GM19239 (cell line): ENCODE data around the gene FBXW8.

Experiments
- DNase-seq: peaks from one replicate; pipeline ENCODE4 v3.0.0; 2011; ENCODE audit warnings: low spot score; ENCODE audit not compliant: insufficient read length
- FAIRE-seq: peaks from 2 replicates; lab custom pipeline; 2011; peaks lifted over from hg19 to GRCh38; lab: Jason Lieb, UNC

Gene FBXW8

DNA sequence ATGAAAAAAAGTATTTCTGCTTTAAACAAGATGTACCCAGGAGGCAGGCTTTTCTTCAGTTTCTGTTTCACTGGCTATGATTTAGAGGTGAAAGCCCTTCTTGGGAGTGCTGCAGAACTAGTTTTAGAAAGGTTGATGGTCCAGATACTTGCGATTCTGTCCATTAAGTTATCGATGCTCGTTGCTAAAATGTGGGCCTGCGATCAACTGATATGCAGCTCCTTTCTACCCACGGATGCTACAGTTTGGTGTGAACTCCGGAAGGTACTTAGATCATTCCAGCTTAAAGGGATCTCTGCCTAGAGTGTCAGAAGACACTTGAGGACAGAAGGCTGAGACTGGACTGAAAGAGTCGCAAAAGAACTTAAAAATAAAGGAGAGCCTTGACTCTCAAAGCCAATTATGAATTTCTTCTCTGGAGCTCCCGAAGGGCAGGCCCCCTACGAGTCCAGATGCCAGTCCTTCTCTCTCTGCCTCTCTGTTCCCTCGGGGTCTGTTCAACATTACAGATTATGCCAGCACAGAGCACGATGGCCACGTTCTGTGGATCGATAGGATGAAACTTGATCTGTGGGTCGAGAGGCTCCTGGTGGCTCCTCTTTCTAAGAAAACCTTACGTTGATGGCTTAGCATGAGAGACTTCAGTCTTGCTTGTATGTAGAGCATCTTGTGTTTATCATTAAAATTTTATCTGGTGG is 40.0 kb downstream of the FBXW8 start:
- FAIRE-seq (no peak), DNase-seq (no peak)

DNA sequence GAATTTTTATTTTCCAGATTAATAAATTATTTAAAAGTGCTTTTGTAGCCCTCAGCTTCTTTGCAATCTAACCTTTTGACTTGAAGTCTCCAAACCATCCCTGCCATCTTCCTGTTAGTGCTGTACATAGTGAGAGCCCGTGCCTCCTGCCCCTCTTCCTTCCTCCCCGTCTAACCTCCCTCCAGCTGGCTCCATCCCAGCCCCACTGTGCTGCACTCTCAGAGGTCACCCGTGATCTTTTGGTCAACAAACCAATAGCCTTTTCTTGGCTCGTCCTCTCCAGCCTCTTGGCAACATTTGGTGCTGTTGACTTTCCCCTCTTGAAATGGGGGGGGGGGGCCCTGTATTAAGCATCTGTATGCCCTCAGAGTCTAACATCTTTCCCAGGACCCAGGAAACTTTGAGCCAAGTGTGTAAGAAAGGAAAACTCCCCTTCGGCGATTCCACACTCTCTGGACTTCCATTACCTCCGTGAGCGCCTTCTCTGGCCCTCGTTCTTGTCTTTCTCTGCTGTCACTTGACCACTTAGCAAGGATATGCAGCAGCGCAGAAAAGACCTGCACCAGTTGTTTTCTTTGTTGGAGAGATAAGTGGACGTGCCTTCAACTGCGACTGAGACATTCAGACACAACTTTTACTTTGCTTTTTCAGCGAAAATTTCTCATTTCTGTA is 44.1 kb downstream of the FBXW8 start:
- DNase-seq (no peak), FAIRE-seq (no peak)

DNA sequence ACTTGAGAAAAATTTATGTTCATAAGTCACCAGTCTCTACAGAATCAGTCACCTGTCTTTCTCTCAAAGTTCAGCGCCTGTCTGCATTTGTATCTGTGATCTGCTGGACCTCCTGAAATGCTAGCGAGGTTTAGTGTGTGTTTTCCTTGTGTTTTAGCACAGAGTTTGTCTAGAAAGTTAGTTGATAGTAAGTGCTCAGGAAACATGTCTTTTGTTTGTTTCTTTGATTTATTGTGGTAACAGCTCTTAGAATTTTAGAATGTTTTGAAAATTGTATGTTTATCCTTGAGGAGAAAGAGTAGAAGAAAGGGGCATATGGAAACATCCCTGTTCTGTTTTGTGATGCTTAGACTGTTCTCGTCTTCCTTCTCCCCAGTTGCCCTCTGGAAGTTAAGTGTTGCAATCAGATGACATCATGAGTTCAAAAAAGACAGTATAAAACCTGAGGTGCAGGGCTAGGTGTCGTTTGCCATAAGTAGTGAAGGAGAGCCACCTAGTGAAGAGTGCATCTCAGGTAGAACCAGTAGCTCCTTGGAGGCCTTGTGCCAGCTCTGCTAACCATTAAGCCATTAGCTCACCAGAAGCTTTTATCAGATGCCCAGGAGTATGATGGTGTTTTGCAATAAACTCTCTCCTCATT is 44.8 kb downstream of the FBXW8 start:
- FAIRE-seq (no peak), DNase-seq (no peak)

DNA sequence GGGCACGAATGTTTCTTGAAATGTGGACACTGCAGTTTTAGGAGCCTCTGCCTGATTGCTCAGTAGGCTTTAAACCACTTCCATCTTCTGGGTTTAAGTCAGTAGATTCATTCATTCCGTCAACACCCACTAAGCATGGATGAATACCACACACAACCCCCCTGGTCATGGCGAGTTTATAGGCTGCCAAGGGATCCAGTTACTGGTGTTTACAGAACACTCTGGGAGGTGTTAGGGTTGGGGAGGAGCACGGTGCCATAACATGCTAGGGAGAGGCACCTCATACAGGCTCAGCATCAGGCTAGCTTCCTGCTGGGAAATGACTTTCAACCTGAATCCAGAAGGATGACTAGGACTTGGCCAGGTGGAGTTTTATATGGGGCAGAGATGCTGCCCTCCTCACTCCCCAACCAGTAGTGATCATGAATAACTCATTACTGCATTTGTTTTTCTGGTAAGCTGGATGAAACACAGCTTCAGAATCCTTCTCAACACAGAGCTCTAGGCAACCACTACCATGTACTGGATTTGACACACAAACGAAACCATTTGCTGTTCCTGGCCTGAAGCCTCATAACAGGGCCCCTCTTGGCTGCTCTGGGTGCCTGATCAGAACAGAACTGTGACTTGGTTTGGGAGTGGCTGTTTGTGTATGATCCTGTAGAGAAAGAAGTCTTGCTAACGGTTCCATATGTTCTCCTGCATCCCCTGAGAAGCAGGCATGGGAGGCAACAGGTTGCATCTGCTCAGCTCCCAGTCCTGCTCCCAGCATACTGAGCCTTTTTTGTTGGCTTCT is 47.9 kb downstream of the FBXW8 start:
- no peak for FAIRE-seq
- DNase-seq = no peak

DNA sequence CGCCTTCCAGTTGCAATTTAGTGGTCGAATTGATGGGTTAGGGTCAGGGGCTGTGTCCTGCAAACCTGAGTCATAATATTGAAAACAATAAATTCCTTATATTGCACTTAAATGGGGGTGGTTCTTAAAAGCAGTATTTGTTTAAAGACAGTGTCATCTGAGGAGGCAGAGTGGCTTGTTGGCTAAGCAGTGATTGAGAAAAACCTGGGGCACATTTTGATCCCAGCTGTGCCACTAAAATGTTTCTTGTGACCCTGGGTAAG is 48.4 kb downstream of the FBXW8 start:
- no peak for FAIRE-seq

DNA sequence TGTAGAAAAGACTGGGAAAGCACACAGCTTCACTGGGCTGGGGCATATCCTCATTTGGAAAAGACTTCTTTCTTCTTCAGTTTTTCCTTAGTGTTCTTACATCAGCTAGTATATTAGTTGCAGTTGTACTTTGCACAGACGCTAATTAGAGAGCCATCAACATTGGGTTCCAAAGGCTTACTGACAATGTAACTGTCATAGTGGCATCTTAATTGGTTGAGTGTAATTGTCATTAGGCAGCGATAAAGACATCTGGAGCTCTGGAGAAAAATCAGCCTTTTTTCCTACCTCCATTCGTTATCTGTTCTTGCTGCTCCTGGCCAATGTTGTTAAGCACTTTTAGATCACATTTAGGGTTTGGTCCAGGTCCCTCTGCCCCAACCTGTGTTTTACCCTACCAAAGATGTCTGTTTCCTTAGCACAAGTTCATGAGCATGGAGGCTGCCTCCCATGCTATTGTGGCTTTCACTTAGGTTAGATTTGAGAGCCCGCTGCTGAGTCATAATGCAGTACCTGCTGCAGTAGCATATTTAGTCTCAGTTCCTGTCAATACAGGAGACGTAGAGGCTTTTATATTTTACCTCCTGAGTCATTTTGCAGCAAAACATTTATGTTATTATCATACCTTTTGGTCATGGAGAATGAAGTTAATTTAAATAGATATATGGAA is 49.2 kb downstream of the FBXW8 start:
- DNase-seq (peak; percentile 43), FAIRE-seq (peak; percentile 80)

More for the DNA sequence above, 48.4 kb downstream of the FBXW8 start:
- DNase-seq = no peak

DNA sequence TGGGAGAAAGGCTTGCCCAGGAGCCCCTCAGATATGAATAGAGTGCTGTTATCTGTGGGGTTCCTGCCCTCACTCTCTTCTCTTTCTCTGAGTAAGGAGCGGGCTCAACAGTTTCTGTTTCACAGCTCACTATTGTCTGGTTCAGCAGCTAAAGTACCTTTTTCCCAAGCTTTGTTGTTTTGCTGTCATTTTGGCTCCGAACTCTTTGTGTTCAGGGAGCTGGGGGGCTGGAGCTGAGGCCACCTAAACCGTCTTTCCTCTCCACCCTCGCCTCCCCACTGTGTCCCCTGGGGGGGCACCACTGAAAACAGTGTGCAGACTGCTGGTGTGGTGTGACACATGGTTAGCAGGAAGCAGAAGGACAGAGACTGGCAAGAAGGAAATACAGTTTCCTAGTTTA is 51.4 kb downstream of the FBXW8 start:
- DNase-seq (no peak), FAIRE-seq (peak; percentile 39)

DNA sequence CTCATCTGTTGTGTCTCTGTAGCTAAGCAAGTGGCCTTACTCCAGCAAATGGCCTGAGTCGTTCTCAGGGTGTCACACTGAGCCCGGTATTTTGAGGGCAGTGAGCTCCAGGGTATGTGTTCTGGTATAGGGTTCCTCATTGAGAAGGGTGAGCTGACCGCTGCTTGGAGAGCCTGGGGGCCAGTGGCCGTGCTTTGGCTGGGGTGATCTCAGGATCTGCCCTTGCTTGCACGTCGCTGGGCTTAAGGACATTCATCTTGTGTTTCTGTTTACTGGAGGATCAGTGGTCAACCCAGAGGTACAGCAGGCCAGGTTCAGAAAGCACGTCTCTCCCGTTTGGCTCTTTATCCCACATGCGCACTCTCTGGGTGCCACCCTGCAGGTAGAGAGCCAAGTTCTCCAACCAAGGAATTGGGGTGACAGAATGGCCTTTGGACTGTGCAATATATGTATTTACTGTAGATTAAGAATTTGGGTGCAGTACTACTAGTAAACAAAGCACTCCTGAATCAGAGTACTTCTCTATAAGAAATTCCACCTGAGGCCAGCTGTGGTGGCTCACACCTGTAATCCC is 52.1 kb downstream of the FBXW8 start:
- FAIRE-seq (no peak), DNase-seq (no peak)

DNA sequence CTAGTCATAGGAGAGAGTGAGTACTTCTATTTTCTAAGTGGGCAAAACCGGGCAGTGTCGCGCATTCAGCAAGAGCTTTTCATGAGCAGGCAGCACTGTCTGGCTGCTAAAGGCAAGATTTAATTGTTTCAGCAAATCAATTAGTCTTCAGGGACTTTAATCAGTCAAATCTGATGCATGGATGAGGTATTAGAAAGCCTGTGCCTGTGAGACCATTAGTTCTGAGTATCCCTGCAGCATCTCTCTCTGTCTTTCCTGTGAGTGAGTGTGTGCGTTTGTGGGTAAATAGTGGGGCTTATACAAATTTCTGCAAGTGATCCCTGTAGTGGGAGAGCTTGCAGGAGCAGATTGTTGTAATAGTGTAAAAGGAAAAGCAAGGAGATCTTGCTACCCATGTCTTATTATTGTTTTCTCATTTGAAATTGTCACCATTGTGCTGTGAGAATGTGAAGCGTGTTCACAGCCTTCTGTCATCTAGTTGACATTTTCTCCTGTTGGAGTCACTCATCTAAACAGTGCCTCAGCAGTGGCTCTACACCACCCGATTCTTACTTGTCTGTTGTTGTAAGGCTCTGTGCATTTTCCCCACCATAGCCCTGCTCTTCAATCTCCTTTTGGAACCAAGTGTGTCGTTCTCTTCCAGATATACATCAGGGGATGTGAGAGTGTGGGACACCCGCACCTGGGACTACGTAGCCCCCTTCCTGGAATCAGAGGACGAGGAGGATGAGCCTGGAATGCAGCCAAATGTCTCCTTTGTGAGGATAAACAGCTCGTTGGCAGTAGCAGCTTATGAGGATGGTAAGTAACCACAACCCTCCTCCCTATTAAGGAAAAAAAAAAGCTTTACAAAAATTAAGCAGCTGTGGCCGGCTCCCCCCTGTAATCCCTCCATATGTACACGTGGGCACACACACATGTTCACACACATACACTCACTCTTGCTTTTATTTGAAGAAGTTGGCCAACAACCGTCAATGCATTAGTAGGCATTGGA is 53.6 kb downstream of the FBXW8 start:
- FAIRE-seq (no peak), DNase-seq (no peak)

DNA sequence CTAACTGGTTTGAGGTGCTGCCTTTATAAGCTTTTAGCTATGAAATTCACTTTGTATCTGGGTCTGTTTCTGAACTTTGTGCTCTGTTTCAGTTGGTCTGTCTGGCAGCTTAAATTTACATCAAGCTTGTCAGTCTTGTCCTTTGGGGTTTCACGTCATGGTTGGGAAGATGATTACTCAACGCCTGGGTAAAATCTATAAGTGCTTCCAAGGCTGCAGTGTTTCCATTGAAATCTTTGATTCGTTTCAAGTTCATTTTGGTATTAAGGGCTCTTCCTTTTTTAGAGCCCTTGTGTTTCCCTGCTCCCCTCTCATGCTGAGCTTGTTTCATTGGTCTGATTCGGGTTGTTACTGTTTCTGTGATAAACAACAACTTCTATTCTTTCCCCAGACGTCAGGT is 58.2 kb downstream of the FBXW8 start:
- no peak for FAIRE-seq
- DNase-seq = no peak

DNA sequence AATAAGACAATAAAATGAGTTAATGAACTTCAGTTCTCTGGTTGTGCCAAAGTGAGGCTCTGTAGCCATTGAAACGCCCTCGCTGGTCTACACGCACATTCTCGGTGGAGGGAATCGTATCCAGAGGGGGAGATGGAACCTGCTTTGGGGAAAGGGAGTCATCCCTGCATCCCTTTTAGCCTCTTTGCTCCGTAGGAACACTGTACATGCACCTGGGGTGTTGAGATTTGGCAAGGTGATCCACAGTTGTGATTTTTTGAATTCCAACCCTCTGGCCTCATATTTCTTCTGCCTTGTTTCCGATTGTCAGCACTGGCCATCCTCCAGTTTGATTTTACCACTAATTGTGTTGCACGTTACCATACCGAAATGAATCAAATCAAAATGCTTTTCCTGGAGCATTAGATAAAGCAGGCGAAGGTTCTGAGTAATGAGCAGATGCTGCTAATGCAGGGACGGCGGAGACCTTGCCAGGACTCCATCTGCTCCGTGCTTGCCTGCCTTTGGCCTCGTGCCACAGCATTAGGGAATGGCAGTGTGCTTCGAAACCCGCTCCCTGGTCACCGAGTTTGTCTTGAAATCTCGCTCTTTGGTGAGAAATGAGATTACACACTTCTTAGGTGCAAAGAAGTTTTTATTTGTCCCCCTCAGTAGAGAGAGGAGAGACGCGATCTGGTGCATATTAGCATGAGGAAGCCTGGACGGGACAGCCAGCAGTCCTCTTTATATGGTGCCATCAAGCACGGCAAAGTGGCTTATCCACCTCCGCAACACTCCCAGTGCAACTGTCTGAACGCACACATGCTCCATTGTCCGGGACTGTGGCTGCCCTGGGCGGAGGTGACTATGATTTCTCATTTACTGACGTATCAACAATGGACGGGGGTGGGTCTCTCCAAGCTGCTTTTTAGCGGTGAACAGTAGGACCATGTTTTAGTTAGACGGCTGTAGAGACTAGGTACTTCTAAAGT is 59.1 kb downstream of the FBXW8 start:
- FAIRE-seq = no peak
- DNase-seq = no peak

DNA sequence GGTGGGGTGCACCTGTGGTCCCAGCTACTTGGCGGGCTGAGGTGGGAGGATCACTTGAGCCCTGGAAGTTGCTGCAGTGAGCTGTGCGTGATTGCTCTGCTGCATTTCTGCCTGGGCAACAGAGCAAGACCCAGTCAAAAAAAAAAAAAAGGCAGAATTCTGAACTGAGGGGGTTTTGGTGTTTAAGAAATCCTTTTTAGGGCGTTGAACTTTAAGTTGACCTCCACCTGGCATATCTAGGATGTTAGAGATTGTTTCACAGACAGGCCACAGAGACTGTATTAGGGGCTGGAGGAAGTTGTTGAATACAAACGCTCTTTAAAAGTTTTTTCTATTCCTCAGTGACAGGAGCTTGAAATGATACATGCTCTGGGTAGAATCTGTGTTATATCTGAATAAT is 60.5 kb downstream of the FBXW8 start:
- DNase-seq (no peak), FAIRE-seq (no peak)

DNA sequence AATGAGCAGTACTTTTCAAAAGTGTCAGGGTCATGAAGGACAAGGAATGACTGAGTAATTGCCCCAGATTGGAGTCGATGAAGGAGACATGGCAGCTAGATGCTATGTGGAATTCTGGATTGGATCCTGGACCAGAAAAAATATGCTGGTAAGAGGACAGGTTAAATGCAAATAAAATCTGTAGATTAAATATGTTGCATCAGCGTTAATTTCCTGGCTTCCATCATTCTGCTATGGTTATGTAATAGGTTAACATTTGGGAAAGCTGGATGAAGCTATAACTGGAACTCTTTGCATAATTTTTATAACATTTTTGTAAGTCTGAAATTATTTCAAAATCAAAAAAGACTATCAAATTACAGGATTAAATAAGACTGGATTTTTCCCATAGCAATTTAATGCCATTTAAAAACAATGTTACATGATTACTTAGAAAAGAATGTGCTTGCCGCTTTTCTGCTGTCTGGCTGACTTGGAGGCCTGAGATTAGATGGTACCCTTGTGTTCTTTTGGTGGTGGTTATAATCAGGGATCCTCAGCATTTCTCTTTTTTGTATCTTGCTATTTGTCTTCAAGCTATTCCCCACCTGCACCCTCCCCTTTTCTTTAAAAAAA is 65.1 kb downstream of the FBXW8 start:
- DNase-seq = no peak
- no peak for FAIRE-seq

DNA sequence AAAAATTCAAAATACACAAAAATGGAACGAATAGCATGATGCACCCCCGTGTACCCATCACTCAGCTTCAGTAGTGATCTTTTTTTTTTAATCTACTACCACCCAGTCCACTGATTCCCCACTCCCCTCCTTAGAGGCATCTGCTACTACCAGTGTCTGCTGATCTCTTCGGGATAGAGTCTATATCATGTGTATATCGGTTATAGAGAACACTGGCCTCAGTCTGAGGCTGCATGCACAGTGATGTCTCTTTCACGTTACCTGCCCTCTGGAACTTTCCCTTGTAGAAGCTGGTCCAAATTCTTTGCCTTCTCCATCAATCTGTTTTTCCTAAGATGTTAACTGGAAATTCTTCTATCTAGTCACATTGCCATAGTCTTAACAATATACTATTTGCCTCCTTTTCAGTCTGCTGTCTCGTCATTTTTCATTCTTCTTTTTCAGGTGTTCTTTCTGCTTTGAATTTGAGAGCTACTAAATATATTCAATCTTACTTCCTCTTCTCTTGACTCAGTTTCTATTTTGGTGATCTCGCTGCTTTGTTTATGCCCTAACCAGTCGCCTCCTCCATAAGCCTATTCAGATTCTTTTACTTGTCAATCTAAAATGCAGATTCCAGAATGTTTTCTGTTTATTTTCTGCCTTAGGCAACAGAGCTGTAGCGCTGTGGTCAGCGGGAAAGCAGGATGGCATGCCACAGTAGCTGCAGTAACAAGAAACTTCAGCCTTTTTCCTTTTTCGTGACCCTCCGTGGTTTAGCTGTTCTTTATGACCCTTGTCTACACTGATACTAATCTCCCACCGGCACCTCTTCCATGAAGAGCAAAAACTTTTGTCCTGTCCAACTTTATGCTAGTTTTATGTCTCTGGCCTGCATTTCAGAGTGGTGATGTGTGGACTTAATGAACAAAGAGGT is 67.0 kb downstream of the FBXW8 start:
- FAIRE-seq (peak; percentile 40), DNase-seq (no peak)

DNA sequence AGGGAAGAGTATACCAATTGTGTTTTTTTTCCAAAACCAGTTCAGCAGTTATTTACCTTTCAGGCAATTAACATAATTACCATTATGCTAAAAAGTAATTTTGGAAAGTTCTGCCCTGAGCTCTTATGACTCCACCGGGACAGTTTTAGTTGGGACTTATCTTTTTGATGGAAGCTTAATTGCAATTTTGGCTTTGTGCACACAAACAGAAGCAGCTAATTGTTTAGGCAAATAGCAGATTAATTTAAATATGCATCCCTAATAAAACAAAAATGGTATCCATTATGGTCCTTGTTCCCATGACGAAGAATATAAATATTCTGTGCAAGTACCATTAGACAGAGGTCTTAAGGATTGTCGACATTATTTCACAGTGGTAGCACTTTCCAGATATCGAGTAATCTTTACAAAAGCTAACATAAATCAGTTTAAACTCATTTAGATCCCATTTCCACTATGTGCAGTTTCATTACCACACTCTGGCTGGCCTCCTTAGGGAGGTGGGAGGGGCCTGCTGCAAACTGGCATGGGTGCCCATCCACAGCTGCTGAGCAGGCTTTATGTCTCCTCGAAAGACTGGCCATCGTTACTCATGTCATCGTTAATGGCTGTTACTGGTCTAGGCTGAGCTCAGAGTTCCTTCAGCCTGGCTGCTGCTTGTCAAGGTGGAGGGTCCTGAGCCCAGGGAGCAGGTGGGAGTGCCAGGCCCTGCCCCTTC is 68.2 kb downstream of the FBXW8 start:
- DNase-seq (no peak), FAIRE-seq (no peak)

DNA sequence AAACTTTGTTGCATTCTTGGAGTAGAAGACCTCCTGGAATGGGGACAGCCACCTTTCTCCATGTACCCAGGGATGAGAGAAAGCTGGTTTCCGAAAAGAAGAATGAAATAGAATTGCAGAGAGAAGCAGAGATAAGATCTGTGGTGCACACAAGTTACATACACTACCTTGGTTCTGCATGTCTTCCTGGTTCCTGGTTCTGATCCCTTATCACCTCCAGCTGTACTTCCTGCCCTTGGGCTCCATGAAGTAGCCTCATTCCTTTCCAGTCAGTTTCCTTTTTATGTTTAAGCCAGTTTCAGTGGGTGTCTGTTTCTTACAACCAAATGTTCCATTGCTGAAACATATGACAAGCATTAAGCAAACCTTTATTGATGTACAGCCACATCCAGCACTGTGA is 69.3 kb downstream of the FBXW8 start:
- DNase-seq = no peak
- FAIRE-seq = no peak
